Psoas muscle (tissue), 8 donors: ENCODE data around the gene ETS1. TPM values are rescaled to one million over a fixed set of nuclear protein-coding genes. Genes with fewer than 3 reads are reported as not detected.

ENCODE experiments used
- ATAC-seq, 4 donors: fragments of 200-7000 bp; cut with Tn5 transposase; one replicate each; pipeline ENCODE4 v1.9.1; 2020; ENCODE audit warnings: moderate library complexity in 3 of 4, mild to moderate bottlenecking in 2 of 4
- DNase-seq, 2 donors: peaks; one replicate each; pipeline ENCODE4 v3.0.0-alpha.2; 2020
- H3K27ac ChIP-seq: fragments of 200-600 bp; one replicate; pipeline ENCODE4 v1.8.0; 2022
- H3K27me3 ChIP-seq, 3 donors: fragments of 200-600 bp in 1 of 3; one replicate each; pipeline versions ENCODE4 v1.6.1 to v1.8.0; 2013 to 2022; ENCODE audit warnings: low read length in 2 of 3, mild to moderate bottlenecking in 2 of 3, moderate library complexity in 1 of 3; ENCODE audit not compliant: insufficient read depth in 3 of 3
- H3K36me3 ChIP-seq, 2 donors: fragments of 200-600 bp in 1 of 2; one replicate each; pipeline versions ENCODE4 v1.6.1 to v1.8.0; 2013 to 2022; ENCODE audit warnings: low read depth in 1 of 2, mild to moderate bottlenecking in 1 of 2, moderate library complexity in 1 of 2; ENCODE audit not compliant: insufficient read depth in 1 of 2
- H3K4me1 ChIP-seq: fragments of 200-600 bp; one replicate; pipeline ENCODE4 v1.8.0; 2022
- H3K4me3 ChIP-seq: fragments of 200-600 bp; one replicate; pipeline ENCODE4 v1.8.0; 2022; ENCODE audit warnings: mild to moderate bottlenecking
- H3K9me3 ChIP-seq: fragments of 200-600 bp; one replicate; pipeline ENCODE4 v1.8.0; 2022
- WGBS, 3 donors: extraction: QIAGEN DNeasy Blood & Tissue Kit; methylation state at CpG; one replicate each; pipeline versions ENCODE4 v1.1.6 to v1.1.7; 2013; 5-methylcytosine and 5-hydroxymethylcytosine counted together
- intact Hi-C, 2 donors: fragments of 100-400 bp; cut with DNase I; formaldehyde crosslinking; loops; one replicate each; pipeline versions ENCODE4 v1.11.0 to v1.14.2; 2022
- polyA plus RNA-seq, 3 donors: library from polyadenylated mRNA; stranded (reverse); fragments of 200-250 nt; gene quantifications; one replicate each; pipeline ENCODE4 v1.2.3, GENCODE V29; 2013
- total RNA-seq, 4 donors: library from RNA; stranded (reverse); fragmentation: NEBNext Ultra II Directional in 2 of 4; extraction: Animal tissue kit (Norgen Biotek cat#: 25700) in 2 of 4; gene quantifications; one replicate each; pipeline versions ENCODE4 v1.2.1 to v1.2.4, GENCODE V29; 2021 to 2023
- TF ChIP-seq, protein P1 (sequence below): fragments of 200-600 bp; IDR thresholded peaks from one replicate; pipeline ENCODE4 v1.8.0; 2022; ENCODE audit warnings: antibody characterized with exemption
- donor health status: healthy with polysubstance abuse.
- donor health status: DM: no; HTN: no; CAD: no; lungs with moderate emphysema.
- donor health status: Bipolar disorder and iron deficiency.
- donor health status: healthy.
- donor health status: DM: yes; HTN: yes; CAD: no.
- donor health status: DM: no; HTN: no; CAD: no.
- donor health status: DM: no; HTN: no; CAD: no.
- donor health status: DM: yes; HTN: yes; CAD: no.

Gene ETS1
- total and polyA plus RNA-seq, 7 donors, result 8.5 to 32.4 (median 19.3) TPM

DNA sequence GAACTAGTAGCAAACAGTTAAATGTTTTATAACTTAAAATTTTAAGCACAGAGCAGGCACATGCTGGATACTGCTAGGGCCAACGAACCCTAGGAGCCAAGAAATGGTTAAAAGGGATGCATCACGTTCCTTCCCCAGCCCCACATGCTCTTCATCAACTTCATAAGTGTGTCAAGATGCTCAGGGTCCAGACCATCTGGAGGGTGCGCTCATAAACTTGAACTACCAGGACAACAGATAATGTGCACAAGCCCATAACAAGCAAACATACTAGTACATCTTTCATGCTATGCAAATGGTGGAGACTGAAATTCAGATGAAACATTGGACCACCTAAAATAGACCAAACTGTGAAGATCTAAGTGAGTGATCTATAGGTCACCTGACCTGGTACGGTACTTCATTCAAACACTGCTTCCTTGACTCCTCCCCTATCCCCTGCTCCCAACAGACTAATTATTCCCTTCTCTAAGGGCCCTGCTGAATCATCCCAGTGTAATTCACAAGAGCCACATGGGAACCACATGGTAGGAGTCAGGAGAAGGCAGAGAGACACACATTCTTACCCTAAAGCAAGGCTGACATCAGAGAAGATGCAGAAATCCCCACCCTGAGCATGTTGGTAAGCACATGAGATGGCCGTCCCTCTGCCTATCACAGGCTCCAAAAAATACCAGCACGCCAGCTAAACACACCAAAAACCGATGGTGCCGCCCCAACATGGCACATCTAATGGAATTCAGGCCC is 83.9 kb downstream of the ETS1 start:
- Histone ChIP-seq H3K27ac (peak overlapping the region; percentile 80), H3K36me3 (no peaks in the 10 kb centered on the region), H3K9me3 (no peaks in the 10 kb centered on the region), H3K4me1 (peaks cover 93% of the 10 kb centered on the region), H3K27me3 (no peaks in the 10 kb centered on the region), H3K4me3 (no peak overlapping the region)
- TF ChIP-seq, protein P1, sequence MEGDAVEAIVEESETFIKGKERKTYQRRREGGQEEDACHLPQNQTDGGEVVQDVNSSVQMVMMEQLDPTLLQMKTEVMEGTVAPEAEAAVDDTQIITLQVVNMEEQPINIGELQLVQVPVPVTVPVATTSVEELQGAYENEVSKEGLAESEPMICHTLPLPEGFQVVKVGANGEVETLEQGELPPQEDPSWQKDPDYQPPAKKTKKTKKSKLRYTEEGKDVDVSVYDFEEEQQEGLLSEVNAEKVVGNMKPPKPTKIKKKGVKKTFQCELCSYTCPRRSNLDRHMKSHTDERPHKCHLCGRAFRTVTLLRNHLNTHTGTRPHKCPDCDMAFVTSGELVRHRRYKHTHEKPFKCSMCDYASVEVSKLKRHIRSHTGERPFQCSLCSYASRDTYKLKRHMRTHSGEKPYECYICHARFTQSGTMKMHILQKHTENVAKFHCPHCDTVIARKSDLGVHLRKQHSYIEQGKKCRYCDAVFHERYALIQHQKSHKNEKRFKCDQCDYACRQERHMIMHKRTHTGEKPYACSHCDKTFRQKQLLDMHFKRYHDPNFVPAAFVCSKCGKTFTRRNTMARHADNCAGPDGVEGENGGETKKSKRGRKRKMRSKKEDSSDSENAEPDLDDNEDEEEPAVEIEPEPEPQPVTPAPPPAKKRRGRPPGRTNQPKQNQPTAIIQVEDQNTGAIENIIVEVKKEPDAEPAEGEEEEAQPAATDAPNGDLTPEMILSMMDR, result no peak
- 66 to 73% (median 73%) methylated on average over 8 of the region's 8 CpGs for WGBS, 3 donors
- DNase-seq (no peak), ATAC-seq (no peak)
- intact Hi-C loops, result loop anchor here in 1 of 2 donors (5.0 kb wide), 1 partner anchor 206 kb away; no protein-coding TSS in a partner anchor

DNA sequence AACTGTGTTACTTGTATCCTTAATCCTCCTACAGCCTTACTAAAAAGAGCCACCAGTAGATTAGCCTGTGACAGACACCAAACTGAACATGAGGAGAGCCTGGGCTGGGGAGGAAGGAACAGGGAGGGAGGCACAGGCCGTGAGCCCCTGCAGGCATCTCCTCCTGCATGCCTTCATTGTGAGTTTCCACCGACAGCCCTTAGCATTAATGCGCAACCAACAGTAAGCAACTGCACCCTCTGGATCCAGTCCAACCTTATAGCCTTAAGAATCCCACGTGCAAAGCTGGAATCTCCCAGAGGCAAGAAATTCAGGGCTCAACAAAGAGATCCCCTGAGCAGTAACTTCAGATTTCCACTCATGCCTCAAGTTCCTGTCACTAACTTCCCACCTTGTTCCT is 84.6 kb downstream of the ETS1 start:
- peak overlapping the region; percentile 80 for H3K27ac ChIP-seq
- H3K27me3 ChIP-seq, result no peaks in the 10 kb centered on the region
- no peak for DNase-seq
- 37 to 51% (median 42%) methylated on average over 4 of the region's 4 CpGs for WGBS, 3 donors
- TF ChIP-seq, protein P1, result no peak
- no peak for ATAC-seq
- intact Hi-C loops, result loop anchor here in 1 of 2 donors (5.0 kb wide), 1 partner anchor 205 kb away; no protein-coding TSS in a partner anchor
- H3K4me3 ChIP-seq, result no peak overlapping the region
- no peaks in the 10 kb centered on the region for H3K9me3 ChIP-seq
- H3K36me3 ChIP-seq, result no peaks in the 10 kb centered on the region
- H3K4me1 ChIP-seq, result peaks cover 93% of the 10 kb centered on the region

DNA sequence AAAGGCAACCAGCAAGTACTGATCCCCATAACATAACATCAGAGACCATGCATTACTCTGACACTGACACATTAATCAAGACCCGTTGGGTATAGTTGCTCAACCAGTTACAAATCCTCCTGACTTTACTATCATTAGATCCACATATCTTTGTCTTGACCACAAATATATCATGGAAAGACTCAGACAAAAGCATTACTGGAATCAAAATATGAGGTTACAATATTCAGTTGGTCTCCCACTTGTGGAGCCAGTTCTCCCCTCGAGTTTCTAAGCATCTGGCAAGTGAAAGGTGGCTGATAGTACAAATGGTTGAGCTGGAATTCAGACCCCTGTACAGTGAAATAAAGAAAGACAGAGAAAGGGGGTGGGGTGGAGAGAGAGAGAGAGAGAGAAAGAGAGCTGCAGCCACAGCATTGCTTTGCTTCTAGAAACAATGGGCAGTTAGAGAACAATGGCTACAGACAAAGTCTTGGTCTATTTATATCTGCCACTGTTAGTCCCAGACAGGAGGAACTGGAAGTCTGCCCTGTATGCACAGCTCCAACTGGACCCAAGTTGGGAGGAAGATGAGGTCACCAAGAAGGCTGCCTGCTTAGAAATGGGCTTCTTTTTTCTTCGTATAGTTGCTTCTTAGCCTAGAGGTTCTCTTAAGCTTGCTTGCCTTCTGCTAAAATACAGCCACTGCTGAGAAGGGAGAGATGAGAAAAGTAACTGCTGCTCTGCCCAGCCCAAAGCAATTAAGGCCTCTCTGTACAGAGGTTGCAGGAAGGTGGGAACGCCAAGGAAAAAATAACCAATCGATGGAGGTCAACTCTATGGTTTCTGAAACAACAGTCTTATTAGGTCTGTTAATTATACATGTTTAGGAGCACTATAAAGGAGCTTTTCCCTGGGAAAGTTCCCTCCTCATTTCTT is 85.5 kb downstream of the ETS1 start:
- no peak for DNase-seq
- Histone ChIP-seq H3K27ac (peak overlapping the region; percentile 80), H3K4me1 (peaks cover 97% of the 10 kb centered on the region)

DNA sequence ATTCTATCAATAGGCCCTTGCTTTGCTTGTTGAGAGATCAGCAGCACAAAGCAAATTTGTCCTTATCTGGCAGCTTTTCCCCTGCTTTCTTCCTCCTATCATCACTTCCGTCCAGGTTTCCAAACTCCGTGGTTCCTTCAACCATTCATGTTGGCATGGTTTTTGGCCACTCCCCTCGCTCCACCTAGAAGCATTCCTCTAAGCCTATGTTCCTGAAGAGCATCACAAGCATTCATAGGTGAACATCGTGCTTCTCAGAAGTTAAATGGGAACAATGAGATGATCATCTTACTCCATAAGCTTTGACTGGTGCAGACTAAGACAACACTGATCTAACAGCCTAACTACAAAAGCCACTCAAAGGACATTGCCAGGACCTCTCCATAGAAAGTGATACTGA is 86.3 kb downstream of the ETS1 start:
- intact Hi-C loops, result loop anchor here in 1 of 2 donors (5.0 kb wide), 1 partner anchor 204 kb away; no protein-coding TSS in a partner anchor
- 62 to 76% (median 63%) methylated on average over 4 of the region's 4 CpGs for WGBS, 3 donors
- H3K4me1 ChIP-seq, result peaks cover 97% of the 10 kb centered on the region

More for the DNA sequence above, 85.5 kb downstream of the ETS1 start:
- intact Hi-C loops, result loop anchor here in 1 of 2 donors (5.0 kb wide), 1 partner anchor 205 kb away; no protein-coding TSS in a partner anchor
- Histone ChIP-seq H3K36me3 (no peaks in the 10 kb centered on the region), H3K27me3 (no peaks in the 10 kb centered on the region), H3K9me3 (no peaks in the 10 kb centered on the region), H3K4me3 (no peak overlapping the region)
- ATAC-seq, result peak; percentile 45 to 72 (median 64)
- TF ChIP-seq, protein P1, result no peak
- 30 to 44% (median 34%) methylated on average over 5 of the region's 5 CpGs for WGBS, 3 donors

More for the DNA sequence above, 86.3 kb downstream of the ETS1 start:
- H3K27ac ChIP-seq, result no peak overlapping the region
- TF ChIP-seq, protein P1, result no peak
- H3K36me3 ChIP-seq, result no peaks in the 10 kb centered on the region
- no peaks in the 10 kb centered on the region for H3K27me3 ChIP-seq
- ATAC-seq, result no peak
- no peak overlapping the region for H3K4me3 ChIP-seq
- DNase-seq, result no peak
- no peaks in the 10 kb centered on the region for H3K9me3 ChIP-seq
